GM21723 (cell line): ENCODE data around the gene ART1.
"Not testable (repeated sequence)": the region's sequence is repeated elsewhere in the genome, so short reads cannot be mapped to it uniquely, and the experiment has no call there.

Experiments used
- ATAC-seq: cut with Tn5 transposase; IDR thresholded peaks from one replicate; pipeline ENCODE4 v1.9.1; 2021; ENCODE audit warnings: mild to moderate bottlenecking, moderate library complexity; ENCODE audit not compliant: unreplicated experiment

Gene ART1

DNA sequence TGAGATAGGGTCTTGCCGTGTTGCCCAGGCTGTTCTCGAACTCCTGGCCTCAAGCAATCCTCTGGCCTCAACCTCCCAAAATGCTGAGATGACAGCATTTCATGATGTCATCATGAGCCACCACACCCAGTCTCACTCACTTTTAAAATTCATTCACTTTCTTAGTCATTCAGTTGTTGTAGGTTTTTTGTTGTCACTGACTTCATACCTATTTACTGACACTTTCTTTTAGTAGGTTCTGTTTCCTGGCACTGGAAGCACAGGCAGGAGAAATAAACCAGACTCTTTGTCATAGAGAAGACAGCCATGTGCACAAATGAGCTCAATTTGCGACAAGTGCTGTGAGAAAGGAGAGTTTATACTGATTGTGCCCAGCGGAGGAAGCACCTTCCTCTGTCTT lies 13.6 kb upstream of the ART1 start:
- no peak for ATAC-seq

DNA sequence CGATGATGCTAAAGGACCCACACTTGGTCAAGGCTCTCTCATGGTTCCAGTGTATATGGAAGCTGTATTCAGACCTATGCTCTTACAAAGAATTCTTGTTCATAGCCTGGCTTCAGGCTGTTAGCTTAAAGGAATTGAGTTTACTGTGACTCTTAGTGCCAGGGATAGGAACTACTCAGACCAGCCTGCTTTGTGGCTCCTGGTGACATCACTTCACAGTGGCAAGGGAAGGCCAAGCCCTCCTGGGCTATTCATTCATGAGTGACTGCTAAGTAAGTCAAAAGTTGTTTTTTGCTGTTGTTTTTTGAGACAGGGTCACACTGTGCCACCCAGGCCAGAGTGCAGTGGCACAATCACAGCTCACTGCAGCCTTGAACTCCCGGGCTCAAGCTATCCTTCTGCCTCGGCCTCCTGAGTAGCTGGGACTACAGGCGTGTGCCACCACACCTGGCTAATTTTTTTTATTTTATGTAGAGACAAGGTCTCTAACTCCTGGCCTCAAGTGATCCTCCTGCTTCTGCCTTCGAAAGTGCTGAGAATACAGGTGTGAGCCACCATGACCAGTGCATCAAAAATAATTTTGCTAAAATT lies 12.8 kb upstream of the ART1 start:
- ATAC-seq, result no peak

GRCh38 chr11:3635641-3636375 lies 9.1 kb upstream of the ART1 start:
- no peak for ATAC-seq

GRCh38 chr11:3637201-3637600 lies 7.7 kb upstream of the ART1 start:
- no peak for ATAC-seq

- no peak for ATAC-seq
Measured at GRCh38 chr11:3638513-3638912, 6.4 kb upstream of the ART1 start.

DNA sequence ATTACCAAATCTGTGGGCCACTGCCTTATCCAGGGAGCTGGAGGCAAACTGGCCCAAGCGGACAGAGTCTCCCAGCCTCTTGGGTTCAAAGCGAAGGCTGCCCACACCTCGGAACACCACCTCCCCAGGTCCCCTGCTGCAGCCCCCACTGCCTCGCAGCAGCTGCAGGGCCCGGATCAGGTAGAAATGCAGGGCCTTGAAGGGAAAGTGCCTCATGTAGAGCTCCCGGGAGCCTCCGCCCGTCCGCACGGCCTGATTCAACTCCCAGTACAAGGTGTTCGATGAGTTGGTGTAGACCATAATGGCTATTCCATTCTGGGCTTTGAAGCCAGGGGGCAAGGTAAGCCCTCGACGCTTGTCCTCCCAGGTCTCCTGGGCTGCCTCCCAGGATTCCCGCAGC lies 5.1 kb upstream of the ART1 start:
- no peak for ATAC-seq

DNA sequence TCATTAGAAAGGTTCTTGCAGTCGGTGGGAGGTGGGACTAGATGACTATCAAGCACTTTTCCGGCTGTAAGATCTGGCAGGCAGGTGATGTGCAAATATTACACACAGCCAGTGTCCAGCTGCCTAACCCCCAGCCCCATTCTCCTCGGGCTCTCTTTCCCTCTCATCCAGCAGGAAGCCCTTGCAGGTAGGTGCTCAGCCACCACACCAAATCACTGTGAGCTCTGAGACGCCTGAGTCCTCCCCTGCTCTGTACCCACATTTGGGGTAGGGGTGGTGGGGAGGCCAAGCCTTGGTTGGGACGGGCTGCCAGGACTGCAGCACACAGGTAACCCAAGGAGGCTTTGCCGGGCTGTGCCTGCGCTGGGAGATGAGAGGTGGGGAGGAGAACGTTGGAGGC lies 3.7 kb upstream of the ART1 start:
- no peak for ATAC-seq

DNA sequence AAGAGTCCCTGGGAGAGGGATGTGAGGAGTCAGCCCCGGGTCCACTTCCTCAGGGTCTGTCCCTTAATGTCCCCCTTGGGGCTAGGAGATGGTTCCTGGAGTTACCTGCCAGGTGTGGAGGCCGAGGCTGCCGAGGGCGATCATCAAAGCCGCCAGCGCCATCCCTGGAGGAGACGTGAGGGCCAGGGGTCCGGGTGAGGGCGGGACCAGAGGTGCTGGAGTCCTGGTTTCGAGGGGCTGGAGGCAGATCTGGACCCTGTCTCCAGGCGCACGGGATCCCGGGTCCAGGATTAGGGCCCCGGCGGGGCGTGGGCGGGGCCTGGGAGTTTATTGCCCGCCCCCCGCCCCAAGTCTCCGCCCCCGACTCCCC lies 3.2 kb upstream of the ART1 start, which contains the start of gene ART5:
ART5 (minus strand) TSS at position 292 of the 370 bp plus-strand sequence; CDS start at position 162, 130 bp downstream.
- ATAC-seq, result no peak

GRCh38 chr11:3642071-3642951 lies 2.6 kb upstream of the ART1 start:
- ATAC-seq, result no peak

- not testable (repeated sequence) for ATAC-seq
Measured at GRCh38 chr11:3643102-3643546, 1.8 kb upstream of the ART1 start.

DNA sequence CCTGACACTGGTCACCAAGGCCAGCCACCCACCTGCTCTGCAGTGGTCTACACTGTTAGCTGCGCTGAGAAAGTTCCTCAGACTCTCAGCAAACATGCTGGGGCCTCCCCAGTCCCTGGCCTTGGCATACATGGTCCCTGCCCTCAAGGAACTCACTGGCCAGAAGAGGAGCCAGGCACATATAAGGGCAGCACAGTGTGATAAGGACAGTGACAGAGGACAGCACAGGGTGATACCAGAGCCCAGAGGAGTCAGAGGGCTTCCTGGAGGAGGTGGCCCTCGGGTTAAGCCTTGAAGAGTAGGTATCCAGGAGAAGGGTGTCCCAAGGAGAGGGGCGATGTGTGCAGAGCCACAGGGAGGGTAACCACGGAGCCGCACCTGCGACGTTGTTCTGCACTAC lies 624 bp downstream of the ART1 start:
- no peak for ATAC-seq

GRCh38 chr11:3648843-3649242 lies 3.9 kb downstream of the ART1 start:
- not testable (repeated sequence) for ATAC-seq

DNA sequence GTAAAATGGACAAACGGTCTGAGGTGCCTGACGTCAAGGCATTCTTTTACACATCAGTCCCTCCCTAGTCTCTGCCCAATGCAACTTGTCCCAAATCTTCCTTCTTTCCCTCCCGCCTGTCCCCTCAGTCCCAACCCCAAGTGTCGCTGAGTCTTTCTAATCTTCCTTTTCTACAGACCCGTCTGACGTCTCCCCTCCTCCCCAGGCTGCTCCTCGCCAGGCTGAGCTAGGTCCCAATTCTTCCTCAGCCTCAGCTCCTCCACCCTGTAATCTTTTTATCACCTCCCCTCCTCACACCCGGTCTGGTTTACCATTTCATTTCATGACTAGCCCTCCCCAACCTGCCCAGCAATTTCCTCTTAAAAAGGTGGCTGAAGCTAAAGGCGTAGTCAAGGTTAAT lies 4.4 kb downstream of the ART1 start:
- ATAC-seq, result not testable (repeated sequence)

GRCh38 chr11:3652514-3652913 lies 7.6 kb downstream of the ART1 start:
- not testable (repeated sequence) for ATAC-seq

GRCh38 chr11:3655547-3655946 lies 10.6 kb downstream of the ART1 start:
- no peak for ATAC-seq

DNA sequence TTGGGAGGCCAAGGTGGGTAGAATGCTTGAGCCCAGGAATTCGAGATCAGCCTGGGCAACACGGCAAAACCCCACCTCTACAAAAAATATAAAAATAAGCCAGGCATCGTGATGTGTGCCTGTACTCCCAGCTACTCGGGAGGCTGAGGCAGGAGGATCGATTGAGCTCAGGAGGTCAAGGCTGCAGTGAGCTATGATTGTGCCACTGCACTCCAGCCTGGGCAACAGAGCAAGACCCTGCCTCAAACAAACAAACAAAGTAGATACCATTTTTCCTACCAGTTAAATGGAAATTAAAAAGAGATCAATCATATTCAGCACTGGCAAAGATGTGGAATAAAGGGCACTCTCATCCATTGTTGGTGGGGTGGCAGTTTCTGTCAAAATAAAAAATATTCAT lies 12.4 kb downstream of the ART1 start:
- ATAC-seq, result not testable (repeated sequence)

DNA sequence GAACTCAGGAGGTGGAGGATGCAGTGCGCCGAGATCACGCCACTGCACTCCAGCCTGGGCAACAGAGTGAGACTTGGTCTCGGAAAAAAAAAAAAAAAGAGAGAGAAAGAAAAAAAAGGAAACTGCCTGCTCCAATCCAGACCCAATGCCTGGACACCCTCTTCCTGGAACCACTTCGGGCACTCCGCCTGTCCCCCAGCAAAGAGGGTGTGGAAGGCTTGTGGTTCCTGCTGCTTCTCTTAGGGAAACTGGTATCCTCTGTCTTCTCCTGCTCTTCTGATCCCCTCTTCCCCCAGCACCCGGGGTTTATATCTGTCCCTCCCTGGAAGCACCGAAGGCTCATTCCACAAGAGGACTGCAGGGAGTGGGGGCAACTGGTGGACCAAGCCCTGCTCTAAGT lies 13.3 kb downstream of the ART1 start:
- ATAC-seq, result no peak

GRCh38 chr11:3659595-3660515 lies 14.9 kb downstream of the ART1 start:
- ATAC-seq, result no peak

DNA sequence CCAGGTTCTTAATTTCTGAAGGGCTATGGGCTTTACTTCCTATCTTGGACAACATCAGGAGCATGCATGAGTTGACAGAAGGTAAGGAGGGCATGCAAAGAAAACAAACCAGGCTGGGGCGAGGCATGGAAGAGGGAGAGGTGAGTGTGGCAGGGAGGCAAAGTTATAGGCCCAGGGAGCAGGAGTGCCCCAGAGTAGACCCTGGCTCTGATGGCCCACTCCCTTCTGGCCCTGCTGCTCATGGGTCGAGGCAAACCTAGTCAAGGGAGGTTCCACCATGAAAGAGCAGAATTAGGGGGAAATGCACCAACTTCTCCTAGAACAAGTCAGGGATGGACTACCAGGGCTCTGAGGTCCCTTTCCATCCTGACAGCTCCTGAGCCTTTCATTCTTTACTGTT lies 16.0 kb downstream of the ART1 start:
- ATAC-seq, result no peak

GRCh38 chr11:3662856-3663255 lies 17.9 kb downstream of the ART1 start:
- ATAC-seq, result no peak
